Neutrophil (primary cell): ENCODE data around the gene CELA2A.

Source experiments
- H3K27ac ChIP-seq: fragments of 200-600 bp; sonication (generic); 2 replicates; pipeline ENCODE4 v1.5.1; 2016; ENCODE audit warnings: mild to moderate bottlenecking, moderate library complexity
- H3K27me3 ChIP-seq: fragments of 200-600 bp; sonication (generic); 2 replicates; pipeline ENCODE4 v1.6.0; 2016; ENCODE audit warnings: mild to moderate bottlenecking
- H3K36me3 ChIP-seq: fragments of 200-600 bp; sonication (generic); 2 replicates; pipeline ENCODE4 v1.5.1; 2017
- H3K4me1 ChIP-seq, 2 experiments: fragments of 200-600 bp in 1 of 2; sonication (generic) in 1 of 2; 1 replicate in 1 of 2; 2 replicates in 1 of 2; pipeline versions ENCODE4 v1.5.1 to v1.6.1; 2013 to 2016; ENCODE audit warnings: low read depth in 1 of 2, low read length in 1 of 2, mild to moderate bottlenecking in 1 of 2, moderate library complexity in 1 of 2; ENCODE audit not compliant: control insufficient read depth in 1 of 2, insufficient read depth in 1 of 2
- H3K4me3 ChIP-seq, 2 experiments: fragments of 200-600 bp in 1 of 2; sonication (generic) in 1 of 2; 1 replicate in 1 of 2; 2 replicates in 1 of 2; pipeline ENCODE4 v1.5.1; 2013 to 2016; ENCODE audit warnings: low read depth in 1 of 2, low read length in 1 of 2, mild to moderate bottlenecking in 1 of 2, moderate library complexity in 1 of 2
- H3K9me3 ChIP-seq: fragments of 200-600 bp; sonication (generic); 2 replicates; pipeline ENCODE4 v1.5.1; 2016
- CTCF ChIP-seq: fragments of 200-600 bp; sonication (generic); IDR thresholded peaks from 2 replicates; pipeline ENCODE4 v1.5.1; 2016; ENCODE audit warnings: antibody characterized with exemption

The CELA2A gene

GRCh38 chr1:15456313-15456954 is at the start of gene CELA2A:
Gene CELA2A (plus strand): TSS chr1:15456732. CDS start chr1:15456754, 22 bp downstream.
- H3K27ac ChIP-seq: no peak within 1 kb of the TSS
- no peaks in the 10 kb centered on the region for H3K36me3 ChIP-seq
- no peaks in the 10 kb centered on the region for H3K27me3 ChIP-seq
- TF ChIP-seq CTCF: no peak
- H3K9me3 ChIP-seq: no peaks in the 10 kb centered on the region
- H3K4me1 ChIP-seq: peaks cover 5 to 7% of the 10 kb centered on the region in 2 experiments
- no peak within 1 kb of the TSS for H3K4me3 ChIP-seq

- Histone ChIP-seq H3K4me1 (peaks cover 16 to 19% of the 10 kb centered on the region in 2 experiments), H3K4me3 (no peak overlapping the region), H3K27me3 (peaks cover 4% of the 10 kb centered on the region), H3K9me3 (no peaks in the 10 kb centered on the region), H3K27ac (no peak overlapping the region), H3K36me3 (peaks cover 8% of the 10 kb centered on the region)
- no peak for TF ChIP-seq CTCF
Measured at GRCh38 chr1:15407580-15407979, 49.0 kb upstream of the CELA2A start.

GRCh38 chr1:15408890-15409387 is 47.6 kb upstream of the CELA2A start:
- Histone ChIP-seq H3K27me3 (peaks cover 4% of the 10 kb centered on the region), H3K4me1 (peaks cover 29 to 33% of the 10 kb centered on the region in 2 experiments), H3K36me3 (peaks cover 22% of the 10 kb centered on the region), H3K9me3 (no peaks in the 10 kb centered on the region), H3K27ac (peak overlapping the region; percentile 100), H3K4me3 (peak overlapping the region; percentile 83 to 95)
- no peak for TF ChIP-seq CTCF

- peak within 1 kb of the TSS; percentile 100 for H3K27ac ChIP-seq
- H3K4me3 ChIP-seq: peak within 1 kb of the TSS; percentile 83 to 95
- peaks cover 36 to 39% of the 10 kb centered on the region in 2 experiments for H3K4me1 ChIP-seq
- peaks cover 28% of the 10 kb centered on the region for H3K36me3 ChIP-seq
- H3K9me3 ChIP-seq: no peaks in the 10 kb centered on the region
- TF ChIP-seq CTCF: peak; percentile 45
- H3K27me3 ChIP-seq: peaks cover 4% of the 10 kb centered on the region
Measured at GRCh38 chr1:15409388-15410222, 46.9 kb upstream of the CELA2A start, which contains the start of gene EFHD2. Gene EFHD2 (plus strand): TSS chr1:15409888. CDS start chr1:15409972, 84 bp downstream.

- TF ChIP-seq CTCF: no peak
- H3K9me3 ChIP-seq: no peaks in the 10 kb centered on the region
- peaks cover 35% of the 10 kb centered on the region for H3K36me3 ChIP-seq
- peaks cover 4% of the 10 kb centered on the region for H3K27me3 ChIP-seq
- H3K4me1 ChIP-seq: peaks cover 43 to 47% of the 10 kb centered on the region in 2 experiments
- peak overlapping the region; percentile 100 for H3K27ac ChIP-seq
- peak overlapping the region; percentile 83 to 95 for H3K4me3 ChIP-seq
Measured at GRCh38 chr1:15410223-15410883, 46.2 kb upstream of the CELA2A start.
